HEK293 (cell line): ENCODE measurements around the gene SPRY1.

Experiments
- CTCF ChIA-PET: fragments of 350-600 bp; formaldehyde crosslinking; extraction: SDS; loops from one replicate; lab custom pipeline; 2021; ENCODE audit warnings: antibody characterized with exemption; lab: Yijun Ruan, JAX
- POLR2A ChIA-PET: fragments of 300-600 bp; formaldehyde crosslinking; extraction: SDS; loops from one replicate; lab custom pipeline; 2020; ENCODE audit warnings: antibody characterized with exemption, inconsistent platforms; lab: Yijun Ruan, JAX
- H3K27ac ChIP-seq: fragments of 200-500 bp; sonication (Bioruptor generic); 2 replicates; pipeline ENCODE4 v1.5.1; 2014; ENCODE audit warnings: low read depth, low read length, control low read depth, inconsistent platforms; ENCODE audit errors: extremely low read depth
- H3K36me3 ChIP-seq, 2 experiments: fragments of 200-500 bp in 1 of 2; sonication (Bioruptor generic) in 1 of 2; 1 replicate in 1 of 2; 2 replicates in 1 of 2; pipeline ENCODE4 v1.5.1; 2014 to 2017; ENCODE audit warnings: inconsistent platforms in 2 of 2, low read length in 2 of 2; ENCODE audit not compliant: control insufficient read depth in 2 of 2, insufficient read depth in 1 of 2
- H3K4me1 ChIP-seq: fragments of 200-500 bp; sonication (Bioruptor generic); 2 replicates; pipeline ENCODE4 v1.5.1; 2014; ENCODE audit warnings: mild to moderate bottlenecking, low read length, inconsistent platforms; ENCODE audit not compliant: control insufficient read depth, insufficient read depth
- H3K4me3 ChIP-seq: 2 replicates; pipeline ENCODE4 v1.5.1; 2011; ENCODE audit warnings: low read depth, mild to moderate bottlenecking, control low read depth, low read length, moderate library complexity
- H3K9me3 ChIP-seq: fragments of 200-500 bp; sonication (Bioruptor generic); 2 replicates; pipeline ENCODE4 v1.5.1; 2014; ENCODE audit warnings: low read depth, low read length, inconsistent platforms; ENCODE audit not compliant: control insufficient read depth, insufficient read depth
- GFI1B ChIP-seq: fragments of 450-650 bp; formaldehyde crosslinking; IDR thresholded peaks from 2 replicates; pipeline ENCODE4 v1.5.1; 2016; ENCODE audit warnings: missing biosample characterization, missing genetic modification characterization
- KLF9 ChIP-seq: fragments of 450-650 bp; formaldehyde crosslinking; IDR thresholded peaks from 2 replicates; pipeline ENCODE4 v1.5.1; 2016; ENCODE audit warnings: missing biosample characterization, missing genetic modification characterization, low read depth
- MYNN ChIP-seq: fragments of 450-650 bp; formaldehyde crosslinking; IDR thresholded peaks from 2 replicates; pipeline ENCODE4 v1.5.1; 2016; ENCODE audit warnings: missing biosample characterization, missing genetic modification characterization, borderline replicate concordance
- MZF1 ChIP-seq: fragments of 450-650 bp; formaldehyde crosslinking; IDR thresholded peaks from 2 replicates; pipeline ENCODE4 v1.5.1; 2017; ENCODE audit warnings: missing biosample characterization, missing genetic modification characterization, borderline replicate concordance
- PRDM1 ChIP-seq: fragments of 450-650 bp; formaldehyde crosslinking; IDR thresholded peaks from 2 replicates; pipeline ENCODE4; 2016; ENCODE audit warnings: missing biosample characterization, missing genetic modification characterization
- ZBTB44 ChIP-seq: fragments of 450-650 bp; IDR thresholded peaks from 2 replicates; pipeline ENCODE4 v1.5.1; 2018; ENCODE audit warnings: missing biosample characterization, mild to moderate bottlenecking, missing genetic modification characterization
- ZFHX2 ChIP-seq: fragments of 450-650 bp; formaldehyde crosslinking; conservative IDR thresholded peaks from 2 replicates; pipeline ENCODE4 v1.5.1; 2016; ENCODE audit warnings: missing biosample characterization, missing genetic modification characterization
- ZFP69B ChIP-seq: fragments of 450-650 bp; formaldehyde crosslinking; IDR thresholded peaks from 2 replicates; pipeline ENCODE4 v1.5.1; 2016; ENCODE audit warnings: missing biosample characterization, missing genetic modification characterization
- ZNF121 ChIP-seq: fragments of 450-650 bp; formaldehyde crosslinking; IDR thresholded peaks from 2 replicates; pipeline ENCODE4 v1.5.1; 2016; ENCODE audit warnings: missing biosample characterization, missing genetic modification characterization
- ZNF174 ChIP-seq: fragments of 450-650 bp; formaldehyde crosslinking; IDR thresholded peaks from 2 replicates; pipeline ENCODE4 v1.5.0; 2017; ENCODE audit warnings: missing biosample characterization, mild to moderate bottlenecking, missing genetic modification characterization
- ZNF302 ChIP-seq: fragments of 450-650 bp; formaldehyde crosslinking; IDR thresholded peaks from 2 replicates; pipeline ENCODE4 v1.5.1; 2016; ENCODE audit warnings: missing biosample characterization, missing genetic modification characterization, low read depth
- ZNF391 ChIP-seq: fragments of 450-650 bp; formaldehyde crosslinking; IDR thresholded peaks from 2 replicates; pipeline ENCODE4 v1.5.1; 2016; ENCODE audit warnings: low read depth, missing biosample characterization, missing genetic modification characterization, borderline replicate concordance
- ZNF394 ChIP-seq: fragments of 450-650 bp; formaldehyde crosslinking; IDR thresholded peaks from 2 replicates; pipeline ENCODE4 v1.5.1; 2016; ENCODE audit warnings: missing biosample characterization, missing genetic modification characterization, mild to moderate bottlenecking, moderate library complexity, borderline replicate concordance
- ZNF416 ChIP-seq: fragments of 450-650 bp; formaldehyde crosslinking; IDR thresholded peaks from 2 replicates; pipeline ENCODE4 v1.5.1; 2016; ENCODE audit warnings: missing biosample characterization, missing genetic modification characterization
- ZNF501 ChIP-seq: fragments of 450-650 bp; formaldehyde crosslinking; IDR thresholded peaks from 2 replicates; pipeline ENCODE4 v1.5.1; 2016; ENCODE audit warnings: missing biosample characterization, missing genetic modification characterization
- ZNF530 ChIP-seq: fragments of 450-650 bp; formaldehyde crosslinking; IDR thresholded peaks from 2 replicates; pipeline ENCODE4 v1.5.1; 2016; ENCODE audit warnings: low read depth, missing biosample characterization, missing genetic modification characterization
- ZNF664 ChIP-seq: fragments of 450-650 bp; formaldehyde crosslinking; IDR thresholded peaks from 2 replicates; pipeline ENCODE4 v1.5.1; 2016; ENCODE audit warnings: missing biosample characterization, missing genetic modification characterization
- ZNF747 ChIP-seq: fragments of 450-650 bp; formaldehyde crosslinking; IDR thresholded peaks from 2 replicates; pipeline ENCODE4 v1.5.1; 2016; ENCODE audit warnings: missing biosample characterization, missing genetic modification characterization
- ZNF830 ChIP-seq: fragments of 450-650 bp; IDR thresholded peaks from 2 replicates; pipeline ENCODE4 v1.5.0; 2018; ENCODE audit warnings: missing biosample characterization, missing genetic modification characterization, low read depth, mild to moderate bottlenecking, moderate library complexity
- TF ChIP-seq, protein P1 (sequence below): fragments of 450-650 bp; IDR thresholded peaks from 2 replicates; pipeline ENCODE4 v1.5.1; 2018; ENCODE audit warnings: missing biosample characterization, missing genetic modification characterization
- TF ChIP-seq, protein P2 (sequence below): fragments of 450-650 bp; formaldehyde crosslinking; IDR thresholded peaks from 2 replicates; pipeline ENCODE4 v1.5.1; 2016; ENCODE audit warnings: missing biosample characterization, missing genetic modification characterization
- TF ChIP-seq, protein P3 (sequence below): fragments of 450-650 bp; formaldehyde crosslinking; conservative IDR thresholded peaks from 2 replicates; pipeline ENCODE4 v1.5.1; 2016; ENCODE audit warnings: low read depth, missing biosample characterization, missing genetic modification characterization

Gene SPRY1

DNA sequence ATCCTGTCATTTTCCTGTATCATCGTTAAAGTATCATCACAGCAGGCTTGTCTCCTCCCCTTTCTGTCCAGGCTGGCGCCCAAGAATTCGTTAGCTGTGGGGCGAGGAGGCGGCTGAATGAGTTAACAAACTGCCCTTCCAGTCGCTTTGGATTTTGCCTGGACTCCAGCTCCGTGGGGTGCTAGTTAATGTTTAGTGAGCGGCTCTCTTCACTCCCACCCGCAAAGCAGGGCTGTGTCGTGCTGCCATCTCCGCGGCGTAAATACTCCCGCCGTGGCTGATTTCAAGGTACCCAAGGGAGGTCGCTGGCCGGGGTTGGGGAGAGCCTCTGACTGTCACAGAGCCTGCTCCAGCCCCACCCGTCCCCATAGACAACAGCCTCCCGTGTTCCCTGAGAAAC is 44.9 kb upstream of the SPRY1 start (continued):
- no peak for TF ChIP-seq GFI1B (tag by site-specific recombination)
- TF ChIP-seq ZNF530 (tag by site-specific recombination), result no peak
- TF ChIP-seq, protein P1, sequence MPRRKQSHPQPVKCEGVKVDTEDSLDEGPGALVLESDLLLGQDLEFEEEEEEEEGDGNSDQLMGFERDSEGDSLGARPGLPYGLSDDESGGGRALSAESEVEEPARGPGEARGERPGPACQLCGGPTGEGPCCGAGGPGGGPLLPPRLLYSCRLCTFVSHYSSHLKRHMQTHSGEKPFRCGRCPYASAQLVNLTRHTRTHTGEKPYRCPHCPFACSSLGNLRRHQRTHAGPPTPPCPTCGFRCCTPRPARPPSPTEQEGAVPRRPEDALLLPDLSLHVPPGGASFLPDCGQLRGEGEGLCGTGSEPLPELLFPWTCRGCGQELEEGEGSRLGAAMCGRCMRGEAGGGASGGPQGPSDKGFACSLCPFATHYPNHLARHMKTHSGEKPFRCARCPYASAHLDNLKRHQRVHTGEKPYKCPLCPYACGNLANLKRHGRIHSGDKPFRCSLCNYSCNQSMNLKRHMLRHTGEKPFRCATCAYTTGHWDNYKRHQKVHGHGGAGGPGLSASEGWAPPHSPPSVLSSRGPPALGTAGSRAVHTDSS, result no peak
- TF ChIP-seq KLF9 (tag by site-specific recombination), result no peak
- no peak for TF ChIP-seq ZNF830

DNA sequence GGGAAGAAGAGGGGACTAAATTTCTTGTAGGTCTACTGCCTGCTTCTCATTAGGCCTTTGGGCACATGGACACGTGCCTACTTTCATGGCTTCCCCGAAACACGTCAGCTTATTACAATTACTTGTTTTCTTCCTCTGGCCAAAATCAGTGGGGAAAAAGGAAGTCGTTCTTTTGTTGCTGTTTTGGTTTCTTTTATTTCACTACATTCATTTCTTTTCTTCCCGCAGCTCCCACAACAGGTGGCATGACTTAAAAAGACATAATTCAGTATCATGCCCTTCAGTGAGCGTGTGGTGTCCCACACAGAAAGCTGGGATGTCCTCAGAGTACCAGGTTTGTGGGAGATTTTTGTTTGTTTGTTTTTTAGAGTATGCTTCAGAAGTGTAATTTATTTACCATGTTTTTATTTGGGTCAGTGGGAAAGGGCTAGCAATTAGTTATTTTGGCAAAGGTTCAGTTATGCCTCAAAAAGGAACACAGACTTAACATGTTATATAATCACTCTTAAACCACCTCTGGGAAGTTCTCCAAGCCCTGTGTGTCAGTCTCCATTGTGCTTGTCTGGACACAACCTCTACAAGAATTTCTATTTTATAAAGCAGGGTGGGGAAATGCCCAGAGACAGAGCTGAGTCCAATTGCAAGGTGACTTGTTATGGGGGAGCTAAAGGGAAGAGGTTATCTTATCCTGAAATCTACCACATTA is 44.2 kb upstream of the SPRY1 start:
- H3K4me3 ChIP-seq, result no peak overlapping the region
- CTCF ChIA-PET, result interaction anchor here (0.6 kb wide), 1 partner anchor 877 kb away, joined by 3 read pairs; no protein-coding TSS in a partner anchor
- H3K4me1 ChIP-seq, result no peaks in the 10 kb centered on the region
- no peak for TF ChIP-seq KLF9 (tag by site-specific recombination)
- TF ChIP-seq, protein P2, sequence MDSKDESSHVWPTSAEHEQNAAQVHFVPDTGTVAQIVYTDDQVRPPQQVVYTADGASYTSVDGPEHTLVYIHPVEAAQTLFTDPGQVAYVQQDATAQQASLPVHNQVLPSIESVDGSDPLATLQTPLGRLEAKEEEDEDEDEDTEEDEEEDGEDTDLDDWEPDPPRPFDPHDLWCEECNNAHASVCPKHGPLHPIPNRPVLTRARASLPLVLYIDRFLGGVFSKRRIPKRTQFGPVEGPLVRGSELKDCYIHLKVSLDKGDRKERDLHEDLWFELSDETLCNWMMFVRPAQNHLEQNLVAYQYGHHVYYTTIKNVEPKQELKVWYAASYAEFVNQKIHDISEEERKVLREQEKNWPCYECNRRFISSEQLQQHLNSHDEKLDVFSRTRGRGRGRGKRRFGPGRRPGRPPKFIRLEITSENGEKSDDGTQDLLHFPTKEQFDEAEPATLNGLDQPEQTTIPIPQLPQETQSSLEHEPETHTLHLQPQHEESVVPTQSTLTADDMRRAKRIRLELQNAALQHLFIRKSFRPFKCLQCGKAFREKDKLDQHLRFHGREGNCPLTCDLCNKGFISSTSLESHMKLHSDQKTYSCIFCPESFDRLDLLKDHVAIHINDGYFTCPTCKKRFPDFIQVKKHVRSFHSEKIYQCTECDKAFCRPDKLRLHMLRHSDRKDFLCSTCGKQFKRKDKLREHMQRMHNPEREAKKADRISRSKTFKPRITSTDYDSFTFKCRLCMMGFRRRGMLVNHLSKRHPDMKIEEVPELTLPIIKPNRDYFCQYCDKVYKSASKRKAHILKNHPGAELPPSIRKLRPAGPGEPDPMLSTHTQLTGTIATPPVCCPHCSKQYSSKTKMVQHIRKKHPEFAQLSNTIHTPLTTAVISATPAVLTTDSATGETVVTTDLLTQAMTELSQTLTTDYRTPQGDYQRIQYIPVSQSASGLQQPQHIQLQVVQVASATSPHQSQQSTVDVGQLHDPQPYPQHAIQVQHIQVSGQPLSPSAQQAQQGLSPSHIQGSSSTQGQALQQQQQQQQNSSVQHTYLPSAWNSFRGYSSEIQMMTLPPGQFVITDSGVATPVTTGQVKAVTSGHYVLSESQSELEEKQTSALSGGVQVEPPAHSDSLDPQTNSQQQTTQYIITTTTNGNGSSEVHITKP (tag by site-specific recombination), result no peak
- TF ChIP-seq, protein P3, sequence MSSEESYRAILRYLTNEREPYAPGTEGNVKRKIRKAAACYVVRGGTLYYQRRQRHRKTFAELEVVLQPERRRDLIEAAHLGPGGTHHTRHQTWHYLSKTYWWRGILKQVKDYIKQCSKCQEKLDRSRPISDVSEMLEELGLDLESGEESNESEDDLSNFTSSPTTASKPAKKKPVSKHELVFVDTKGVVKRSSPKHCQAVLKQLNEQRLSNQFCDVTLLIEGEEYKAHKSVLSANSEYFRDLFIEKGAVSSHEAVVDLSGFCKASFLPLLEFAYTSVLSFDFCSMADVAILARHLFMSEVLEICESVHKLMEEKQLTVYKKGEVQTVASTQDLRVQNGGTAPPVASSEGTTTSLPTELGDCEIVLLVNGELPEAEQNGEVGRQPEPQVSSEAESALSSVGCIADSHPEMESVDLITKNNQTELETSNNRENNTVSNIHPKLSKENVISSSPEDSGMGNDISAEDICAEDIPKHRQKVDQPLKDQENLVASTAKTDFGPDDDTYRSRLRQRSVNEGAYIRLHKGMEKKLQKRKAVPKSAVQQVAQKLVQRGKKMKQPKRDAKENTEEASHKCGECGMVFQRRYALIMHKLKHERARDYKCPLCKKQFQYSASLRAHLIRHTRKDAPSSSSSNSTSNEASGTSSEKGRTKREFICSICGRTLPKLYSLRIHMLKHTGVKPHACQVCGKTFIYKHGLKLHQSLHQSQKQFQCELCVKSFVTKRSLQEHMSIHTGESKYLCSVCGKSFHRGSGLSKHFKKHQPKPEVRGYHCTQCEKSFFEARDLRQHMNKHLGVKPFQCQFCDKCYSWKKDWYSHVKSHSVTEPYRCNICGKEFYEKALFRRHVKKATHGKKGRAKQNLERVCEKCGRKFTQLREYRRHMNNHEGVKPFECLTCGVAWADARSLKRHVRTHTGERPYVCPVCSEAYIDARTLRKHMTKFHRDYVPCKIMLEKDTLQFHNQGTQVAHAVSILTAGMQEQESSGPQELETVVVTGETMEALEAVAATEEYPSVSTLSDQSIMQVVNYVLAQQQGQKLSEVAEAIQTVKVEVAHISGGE (tag by site-specific recombination), result no peak
- no peak for TF ChIP-seq ZBTB44 (tag by site-specific recombination)
- TF ChIP-seq ZNF416 (tag by site-specific recombination), result no peak
- no peak for TF ChIP-seq MZF1 (tag by site-specific recombination)
- TF ChIP-seq ZNF174, result no peak
- TF ChIP-seq, all 188 proteins: peak for 0
- POLR2A ChIA-PET, result interaction anchor here (0.6 kb wide), 2 partner anchors 13 to 421 kb away, joined by 6 to 7 read pairs; no protein-coding TSS in a partner anchor
- H3K9me3 ChIP-seq, result no peaks in the 10 kb centered on the region
- H3K36me3 ChIP-seq, result no peaks in the 10 kb centered on the region
- no peak overlapping the region for H3K27ac ChIP-seq

- Histone ChIP-seq H3K4me1 (no peaks in the 10 kb centered on the region), H3K27ac (no peak overlapping the region), H3K9me3 (no peaks in the 10 kb centered on the region), H3K36me3 (no peaks in the 10 kb centered on the region), H3K4me3 (no peak overlapping the region)
- POLR2A ChIA-PET, result no interaction called here
- CTCF ChIA-PET, result no interaction called here
- TF ChIP-seq ZNF664 (tag by site-specific recombination) (no peak), MYNN (tag by site-specific recombination) (no peak), ZNF391 (tag by site-specific recombination) (no peak), ZNF501 (tag by site-specific recombination) (no peak), ZNF302 (no peak), ZNF747 (no peak), ZFP69B (tag by site-specific recombination) (no peak), GFI1B (tag by site-specific recombination) (no peak), ZNF121 (tag by site-specific recombination) (no peak), ZFHX2 (tag by site-specific recombination) (no peak), PRDM1 (tag by site-specific recombination) (no peak), ZNF394 (tag by site-specific recombination) (no peak)
Observed at GRCh38 chr4:123352966-123353365, 43.6 kb upstream of the SPRY1 start.
